MM.1S (cell line): ENCODE data around the gene PRDM10.

Source experiments
- DNase-seq: peaks from one replicate; pipeline ENCODE4 v3.0.0-alpha.2; 2015
- H2AFZ ChIP-seq: fragments of 300-600 bp; sonication (generic); 2 replicates; pipeline ENCODE4 v1.6.0; 2016; ENCODE audit warnings: antibody characterized with exemption, low read length
- H3F3A ChIP-seq: fragments of 300-600 bp; sonication (generic); 2 replicates; pipeline ENCODE4 v1.6.1; 2016; ENCODE audit warnings: mild to moderate bottlenecking, antibody characterized with exemption, low read length, moderate library complexity, mixed read lengths; ENCODE audit not compliant: insufficient read depth
- H3K27ac ChIP-seq: fragments of 300-600 bp; sonication (generic); 2 replicates; pipeline ENCODE4 v1.5.1; 2016; ENCODE audit warnings: mild to moderate bottlenecking, low read length
- H3K27me3 ChIP-seq: fragments of 300-600 bp; sonication (generic); replicated peaks from 2 replicates; pipeline ENCODE4 v1.6.0; 2016; ENCODE audit warnings: low read length; ENCODE audit not compliant: insufficient read depth
- H3K36me3 ChIP-seq: fragments of 300-600 bp; sonication (generic); replicated peaks from 2 replicates; pipeline ENCODE4 v1.6.1; 2016; ENCODE audit warnings: mild to moderate bottlenecking, low read length, mixed read lengths; ENCODE audit not compliant: insufficient read depth
- H3K4me1 ChIP-seq: fragments of 300-600 bp; sonication (generic); 2 replicates; pipeline ENCODE4 v1.6.1; 2016; ENCODE audit warnings: low read length, mixed read lengths
- H3K4me2 ChIP-seq: fragments of 300-600 bp; sonication (generic); 2 replicates; pipeline ENCODE4 v1.6.0; 2016; ENCODE audit warnings: low read depth, low read length
- H3K4me3 ChIP-seq: fragments of 300-600 bp; sonication (generic); 2 replicates; pipeline ENCODE4 v1.5.1; 2016; ENCODE audit warnings: low read length, mixed read lengths
- H3K79me2 ChIP-seq: fragments of 300-600 bp; sonication (generic); 2 replicates; pipeline ENCODE4 v1.6.1; 2016; ENCODE audit warnings: mixed run types, low read length, mixed read lengths
- H3K9ac ChIP-seq: fragments of 300-600 bp; sonication (generic); 2 replicates; pipeline ENCODE4 v1.6.1; 2016; ENCODE audit warnings: low read length, mixed read lengths
- H3K9me2 ChIP-seq: fragments of 300-600 bp; sonication (generic); replicated peaks from 2 replicates; pipeline ENCODE4 v1.6.1; 2016; ENCODE audit warnings: mild to moderate bottlenecking, low read length, mixed read lengths; ENCODE audit not compliant: insufficient read depth
- H3K9me3 ChIP-seq: fragments of 300-600 bp; sonication (generic); replicated peaks from 2 replicates; pipeline ENCODE4 v1.6.1; 2016; ENCODE audit warnings: mild to moderate bottlenecking, low read length, mixed read lengths; ENCODE audit not compliant: insufficient read depth
- H4K20me1 ChIP-seq: fragments of 300-600 bp; sonication (generic); 2 replicates; pipeline ENCODE4 v1.6.1; 2016; ENCODE audit warnings: mild to moderate bottlenecking, low read length, moderate library complexity, mixed read lengths; ENCODE audit not compliant: insufficient read depth
- EZH2 ChIP-seq: fragments of 300-600 bp; sonication (generic); optimal IDR thresholded peaks from 2 replicates; pipeline ENCODE3; 2017; ENCODE audit warnings: low read depth, mild to moderate bottlenecking, antibody characterized with exemption, low read length, mixed read lengths
- EZH2phosphoT487 ChIP-seq: fragments of 300-600 bp; sonication (generic); IDR thresholded peaks from 2 replicates; pipeline ENCODE4 v1.6.1; 2018; ENCODE audit warnings: antibody characterized with exemption, low read length
- TF ChIP-seq, protein P1 (sequence below): fragments of 300-600 bp; sonication (generic); IDR thresholded peaks from 2 replicates; pipeline ENCODE4 v1.5.1; 2016; ENCODE audit warnings: antibody characterized with exemption, low read length, mixed read lengths

The PRDM10 gene

DNA sequence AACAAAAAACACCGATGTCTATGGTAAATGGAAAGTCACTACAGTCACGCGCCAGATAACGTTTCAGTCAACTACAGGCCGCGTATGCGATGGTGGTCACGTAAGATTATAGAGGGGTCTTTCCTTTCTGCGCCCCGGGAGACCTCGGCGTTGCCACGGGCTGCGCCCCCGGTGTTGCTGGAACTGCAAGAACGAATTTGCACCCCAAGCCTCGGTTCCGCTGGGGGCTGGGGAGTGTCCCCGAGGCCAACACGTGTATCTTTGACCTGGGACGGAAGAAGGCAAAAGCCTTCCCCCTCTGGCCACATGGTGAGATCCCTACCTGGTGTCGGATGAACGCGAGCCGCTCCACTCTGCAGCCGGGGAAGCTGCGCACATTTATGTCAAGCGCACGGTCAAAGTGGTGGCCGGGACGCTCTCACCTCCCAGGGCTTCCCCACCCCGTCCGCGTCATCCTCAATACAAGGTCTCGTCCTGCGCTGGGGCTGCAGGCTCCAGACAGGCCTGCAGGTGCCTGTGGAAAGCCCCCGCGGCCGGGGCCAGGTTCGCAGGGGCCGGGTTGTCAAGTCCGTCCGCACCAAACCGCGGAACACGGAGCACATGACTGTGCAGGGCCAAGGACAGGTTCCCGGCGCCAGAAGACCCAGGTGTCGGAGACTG, 37.8 kb upstream of the PRDM10 start:
- Histone ChIP-seq H3K4me3 (no peak overlapping the region), H3K79me2 (no peaks in the 10 kb centered on the region), H3K4me2 (no peak overlapping the region), H3K4me1 (no peaks in the 10 kb centered on the region), H4K20me1 (no peaks in the 10 kb centered on the region), H3F3A (no peaks in the 10 kb centered on the region), H3K9me2 (no peaks in the 10 kb centered on the region), H3K36me3 (no peaks in the 10 kb centered on the region), H3K27me3 (no peaks in the 10 kb centered on the region; the same call in 1 of the 2 replicates), H3K9ac (no peak overlapping the region), H3K9me3 (no peaks in the 10 kb centered on the region), H2AFZ (no peak overlapping the region), H3K27ac (no peak overlapping the region)
- TF ChIP-seq EZH2phosphoT487 (no peak), EZH2 (no peak)
- TF ChIP-seq, protein P1, sequence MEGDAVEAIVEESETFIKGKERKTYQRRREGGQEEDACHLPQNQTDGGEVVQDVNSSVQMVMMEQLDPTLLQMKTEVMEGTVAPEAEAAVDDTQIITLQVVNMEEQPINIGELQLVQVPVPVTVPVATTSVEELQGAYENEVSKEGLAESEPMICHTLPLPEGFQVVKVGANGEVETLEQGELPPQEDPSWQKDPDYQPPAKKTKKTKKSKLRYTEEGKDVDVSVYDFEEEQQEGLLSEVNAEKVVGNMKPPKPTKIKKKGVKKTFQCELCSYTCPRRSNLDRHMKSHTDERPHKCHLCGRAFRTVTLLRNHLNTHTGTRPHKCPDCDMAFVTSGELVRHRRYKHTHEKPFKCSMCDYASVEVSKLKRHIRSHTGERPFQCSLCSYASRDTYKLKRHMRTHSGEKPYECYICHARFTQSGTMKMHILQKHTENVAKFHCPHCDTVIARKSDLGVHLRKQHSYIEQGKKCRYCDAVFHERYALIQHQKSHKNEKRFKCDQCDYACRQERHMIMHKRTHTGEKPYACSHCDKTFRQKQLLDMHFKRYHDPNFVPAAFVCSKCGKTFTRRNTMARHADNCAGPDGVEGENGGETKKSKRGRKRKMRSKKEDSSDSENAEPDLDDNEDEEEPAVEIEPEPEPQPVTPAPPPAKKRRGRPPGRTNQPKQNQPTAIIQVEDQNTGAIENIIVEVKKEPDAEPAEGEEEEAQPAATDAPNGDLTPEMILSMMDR: no peak
- no peak for DNase-seq

- Histone ChIP-seq H3K36me3 (no peaks in the 10 kb centered on the region), H3K4me3 (no peak overlapping the region), H3K27ac (no peak overlapping the region), H3K9me3 (no peaks in the 10 kb centered on the region), H3K27me3 (no peaks in the 10 kb centered on the region; the same call in 1 of the 2 replicates), H3F3A (no peaks in the 10 kb centered on the region), H3K9ac (no peak overlapping the region), H3K4me1 (no peaks in the 10 kb centered on the region), H3K9me2 (no peaks in the 10 kb centered on the region), H4K20me1 (no peaks in the 10 kb centered on the region), H3K79me2 (no peaks in the 10 kb centered on the region), H3K4me2 (no peak overlapping the region), H2AFZ (no peak overlapping the region)
- TF ChIP-seq, protein P1: no peak
- TF ChIP-seq EZH2: no peak
- TF ChIP-seq EZH2phosphoT487: no peak
- DNase-seq: no peak
Measured at GRCh38 chr11:130037881-130038585, 35.4 kb upstream of the PRDM10 start.

DNA sequence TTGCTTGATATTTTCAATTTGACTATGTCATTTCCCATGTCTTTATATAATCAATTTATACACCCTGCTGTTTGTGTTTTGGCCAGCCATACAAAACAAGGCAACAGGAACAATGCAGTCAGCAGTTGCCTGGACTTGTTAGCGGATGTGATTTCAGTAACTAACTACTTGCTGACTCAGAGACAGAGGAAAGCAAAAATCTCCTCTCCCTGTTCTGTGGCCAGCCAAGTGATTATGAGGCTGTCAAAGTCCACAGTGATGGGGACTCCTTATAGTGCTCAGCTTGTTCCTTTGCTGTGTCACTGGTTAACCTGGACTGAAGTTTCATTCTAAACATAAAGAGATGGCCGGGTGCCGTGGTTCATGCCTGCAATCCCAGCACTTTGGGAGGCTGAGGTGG, 34.4 kb upstream of the PRDM10 start:
- no peaks in the 10 kb centered on the region for H3F3A ChIP-seq

More for the DNA sequence above, 34.4 kb upstream of the PRDM10 start:
- no peaks in the 10 kb centered on the region for H3K9me3 ChIP-seq
- no peaks in the 10 kb centered on the region for H3K79me2 ChIP-seq
- H3K36me3 ChIP-seq: no peaks in the 10 kb centered on the region
- H3K4me2 ChIP-seq: no peak overlapping the region
- H2AFZ ChIP-seq: no peak overlapping the region
- no peak overlapping the region for H3K4me3 ChIP-seq
- H3K9me2 ChIP-seq: no peaks in the 10 kb centered on the region
- no peaks in the 10 kb centered on the region for H4K20me1 ChIP-seq
- H3K9ac ChIP-seq: no peak overlapping the region
- no peaks in the 10 kb centered on the region for H3K27me3 ChIP-seq
- DNase-seq: no peak
- no peaks in the 10 kb centered on the region for H3K4me1 ChIP-seq
- TF ChIP-seq EZH2phosphoT487 (no peak), EZH2 (no peak)
- TF ChIP-seq, protein P1: no peak
- H3K27ac ChIP-seq: no peak overlapping the region
